Parathyroid adenoma (tissue), 2 donors: ENCODE data around the gene IMPG2.

ENCODE experiments used
- H2AFZ ChIP-seq: fragments of 300-600 bp; sonication (generic); one replicate; pipeline ENCODE4 v1.7.0; 2017; ENCODE audit warnings: antibody characterized with exemption, mild to moderate bottlenecking
- H3K27ac ChIP-seq: fragments of 300-600 bp; sonication (generic); one replicate; pipeline ENCODE4 v1.7.0; 2017
- H3K27me3 ChIP-seq: fragments of 300-600 bp; sonication (generic); one replicate; pipeline ENCODE4 v1.7.0; 2017; ENCODE audit warnings: low read length; ENCODE audit not compliant: control insufficient read depth, insufficient read depth
- H3K36me3 ChIP-seq: fragments of 300-600 bp; sonication (generic); one replicate; pipeline ENCODE4 v1.7.0; 2017; ENCODE audit warnings: low read length; ENCODE audit not compliant: control insufficient read depth, insufficient read depth
- H3K4me1 ChIP-seq: fragments of 300-600 bp; sonication (generic); one replicate; pipeline ENCODE4 v1.7.0; 2017; ENCODE audit warnings: control low read depth
- H3K4me2 ChIP-seq: fragments of 300-600 bp; sonication (generic); one replicate; pipeline ENCODE4 v1.7.0; 2017; ENCODE audit warnings: low read length
- H3K4me3 ChIP-seq: fragments of 300-600 bp; sonication (generic); one replicate; pipeline ENCODE4 v1.7.0; 2017; ENCODE audit warnings: low read depth, low read length
- H3K79me2 ChIP-seq: fragments of 300-600 bp; sonication (generic); one replicate; pipeline ENCODE4 v1.7.0; 2017; ENCODE audit warnings: control low read depth
- H3K9ac ChIP-seq: fragments of 300-600 bp; sonication (generic); one replicate; pipeline ENCODE4 v1.7.0; 2017; ENCODE audit warnings: mild to moderate bottlenecking
- H3K9me3 ChIP-seq: fragments of 300-600 bp; sonication (generic); one replicate; pipeline ENCODE4 v1.7.0; 2017; ENCODE audit warnings: low read length; ENCODE audit not compliant: control insufficient read depth
- TF ChIP-seq, protein P1 (sequence below): fragments of 300-600 bp; sonication (generic); IDR thresholded peaks from one replicate; pipeline ENCODE4 v1.7.0; 2017; ENCODE audit warnings: antibody characterized with exemption, mild to moderate bottlenecking
- donor health status: primary hyperparathyroidism.

Gene IMPG2

DNA sequence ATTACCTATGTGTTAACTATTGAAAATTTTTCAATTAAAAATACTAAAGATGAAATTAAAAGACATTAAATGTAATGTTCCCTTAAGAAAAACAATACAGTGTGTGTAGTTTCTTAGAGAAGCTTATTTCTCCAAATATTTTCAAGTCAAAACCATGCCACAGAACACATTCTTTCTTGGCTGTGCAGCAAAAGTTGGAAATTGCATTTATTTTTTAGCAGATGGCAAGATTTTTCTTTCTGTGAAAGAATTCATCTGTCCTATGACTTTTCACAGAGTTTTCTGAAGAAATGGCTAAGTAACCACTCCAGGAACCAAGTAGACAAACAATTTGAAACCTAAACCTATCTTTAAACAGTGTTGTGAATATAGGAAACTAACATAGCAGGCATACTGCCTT lies 47.2 kb downstream of the IMPG2 start:
- Histone ChIP-seq H3K79me2 (no peaks in the 10 kb centered on the region), H3K4me3 (no peak overlapping the region), H3K4me1 (no peaks in the 10 kb centered on the region), H3K4me2 (no peak overlapping the region), H3K9ac (no peak overlapping the region), H3K27me3 (no peaks in the 10 kb centered on the region), H3K36me3 (no peaks in the 10 kb centered on the region), H2AFZ (no peak overlapping the region), H3K27ac (no peak overlapping the region), H3K9me3 (no peaks in the 10 kb centered on the region)
- TF ChIP-seq, protein P1, sequence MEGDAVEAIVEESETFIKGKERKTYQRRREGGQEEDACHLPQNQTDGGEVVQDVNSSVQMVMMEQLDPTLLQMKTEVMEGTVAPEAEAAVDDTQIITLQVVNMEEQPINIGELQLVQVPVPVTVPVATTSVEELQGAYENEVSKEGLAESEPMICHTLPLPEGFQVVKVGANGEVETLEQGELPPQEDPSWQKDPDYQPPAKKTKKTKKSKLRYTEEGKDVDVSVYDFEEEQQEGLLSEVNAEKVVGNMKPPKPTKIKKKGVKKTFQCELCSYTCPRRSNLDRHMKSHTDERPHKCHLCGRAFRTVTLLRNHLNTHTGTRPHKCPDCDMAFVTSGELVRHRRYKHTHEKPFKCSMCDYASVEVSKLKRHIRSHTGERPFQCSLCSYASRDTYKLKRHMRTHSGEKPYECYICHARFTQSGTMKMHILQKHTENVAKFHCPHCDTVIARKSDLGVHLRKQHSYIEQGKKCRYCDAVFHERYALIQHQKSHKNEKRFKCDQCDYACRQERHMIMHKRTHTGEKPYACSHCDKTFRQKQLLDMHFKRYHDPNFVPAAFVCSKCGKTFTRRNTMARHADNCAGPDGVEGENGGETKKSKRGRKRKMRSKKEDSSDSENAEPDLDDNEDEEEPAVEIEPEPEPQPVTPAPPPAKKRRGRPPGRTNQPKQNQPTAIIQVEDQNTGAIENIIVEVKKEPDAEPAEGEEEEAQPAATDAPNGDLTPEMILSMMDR = no peak

DNA sequence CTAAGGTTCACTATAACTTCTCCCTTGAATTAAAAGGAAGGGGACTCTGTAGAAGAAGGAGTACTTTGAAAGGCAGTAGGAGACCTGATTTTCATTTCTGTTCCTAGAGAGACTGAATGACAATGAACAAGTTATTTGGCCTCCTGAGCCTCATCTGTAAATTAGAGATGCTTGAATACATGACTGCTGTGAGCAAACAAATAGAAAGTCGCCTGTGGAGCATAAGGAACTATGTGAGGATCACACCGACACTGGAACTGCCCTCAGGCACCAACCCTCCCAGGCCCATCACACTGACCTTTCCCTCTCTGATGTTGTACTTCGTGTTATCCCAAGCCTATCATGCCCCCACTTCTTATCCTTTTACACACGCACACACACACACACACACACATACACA lies 48.6 kb downstream of the IMPG2 start:
- H3K9ac ChIP-seq = no peak overlapping the region
- no peak overlapping the region for H3K4me3 ChIP-seq
- H3K79me2 ChIP-seq = no peaks in the 10 kb centered on the region

DNA sequence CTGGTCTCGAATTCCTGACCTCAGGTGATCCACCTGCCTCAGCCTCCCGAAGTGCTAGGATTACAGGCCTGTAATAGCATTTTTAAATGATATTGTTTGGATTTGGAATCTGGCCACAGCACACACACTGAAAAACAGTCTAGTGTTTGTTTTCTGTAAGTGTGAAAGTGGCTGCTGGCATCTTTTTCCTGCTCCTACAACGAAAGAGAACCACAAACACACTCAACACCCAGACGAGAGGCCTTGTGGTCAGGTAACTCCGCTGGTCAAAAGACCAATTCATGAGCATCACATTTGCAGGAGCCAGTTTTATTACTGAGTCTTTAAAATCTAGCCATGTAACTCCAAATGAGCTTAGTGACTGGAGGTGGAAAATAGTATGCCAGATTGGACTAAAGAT lies 50.2 kb downstream of the IMPG2 start:
- Histone ChIP-seq H3K4me3 (no peak overlapping the region), H3K27ac (no peak overlapping the region), H2AFZ (no peak overlapping the region), H3K27me3 (no peaks in the 10 kb centered on the region), H3K4me2 (no peak overlapping the region), H3K4me1 (no peaks in the 10 kb centered on the region), H3K9me3 (no peaks in the 10 kb centered on the region), H3K79me2 (no peaks in the 10 kb centered on the region), H3K9ac (no peak overlapping the region), H3K36me3 (no peaks in the 10 kb centered on the region)
- TF ChIP-seq, protein P1 = no peak

More for the DNA sequence above, 48.6 kb downstream of the IMPG2 start:
- Histone ChIP-seq H2AFZ (no peak overlapping the region), H3K36me3 (no peaks in the 10 kb centered on the region), H3K4me1 (no peaks in the 10 kb centered on the region), H3K27ac (no peak overlapping the region), H3K9me3 (no peaks in the 10 kb centered on the region), H3K27me3 (no peaks in the 10 kb centered on the region), H3K4me2 (no peak overlapping the region)
- TF ChIP-seq, protein P1 = no peak

DNA sequence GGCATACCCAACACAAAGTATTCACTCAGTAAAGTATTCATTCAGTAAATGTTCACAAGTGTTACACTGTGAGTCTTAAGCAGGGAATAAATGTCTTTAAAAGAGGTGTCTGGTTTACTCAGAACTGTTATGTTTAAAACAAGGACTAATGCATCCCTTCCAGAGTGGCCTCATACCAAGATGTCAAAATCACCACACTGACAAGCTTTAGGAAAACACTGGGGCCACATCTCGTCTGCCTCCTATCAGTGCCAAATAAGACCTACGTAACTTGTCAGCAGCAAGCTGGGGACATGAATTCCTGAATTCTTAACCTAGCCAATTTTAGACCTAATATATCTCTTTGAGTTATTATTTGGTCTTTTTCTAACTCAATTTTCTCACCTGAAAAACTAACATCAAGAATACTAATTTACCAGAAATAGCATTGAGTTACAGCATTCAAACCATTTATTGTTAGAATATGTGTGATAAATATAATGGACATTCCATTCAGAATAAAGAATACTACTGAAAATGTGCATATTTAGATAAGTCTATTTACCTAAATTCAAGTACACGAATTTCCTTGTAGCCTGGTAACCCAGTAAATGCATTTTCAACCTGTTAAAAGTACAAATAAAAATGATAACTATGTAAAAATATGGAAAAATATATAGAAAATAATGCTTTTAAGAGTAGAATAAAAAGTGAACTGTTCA lies 51.3 kb downstream of the IMPG2 start:
- Histone ChIP-seq H3K4me3 (no peak overlapping the region), H3K36me3 (no peaks in the 10 kb centered on the region), H3K4me1 (no peaks in the 10 kb centered on the region), H3K27ac (no peak overlapping the region), H3K27me3 (no peaks in the 10 kb centered on the region), H2AFZ (no peak overlapping the region), H3K4me2 (no peak overlapping the region), H3K9ac (no peak overlapping the region), H3K79me2 (no peaks in the 10 kb centered on the region), H3K9me3 (no peaks in the 10 kb centered on the region)
- TF ChIP-seq, protein P1 = no peak

DNA sequence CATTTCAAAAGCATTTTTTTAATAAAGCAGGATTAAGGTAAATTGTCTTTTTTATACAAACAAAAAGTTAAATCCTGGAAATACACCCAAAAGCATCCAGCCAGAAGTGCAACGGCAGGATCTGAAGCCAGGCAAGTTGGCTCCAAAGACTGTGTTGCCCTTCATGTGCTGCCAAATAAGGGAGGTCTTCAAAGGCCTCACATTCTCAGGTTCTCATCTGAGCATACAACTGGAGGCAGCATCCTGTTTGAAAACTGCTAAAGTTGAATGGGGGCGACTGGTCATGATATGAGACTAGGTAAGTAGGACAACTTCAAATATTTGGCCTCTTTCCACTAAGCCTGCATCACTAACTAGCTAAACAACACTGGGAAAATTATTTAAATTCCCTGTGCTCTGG lies 52.2 kb downstream of the IMPG2 start:
- no peaks in the 10 kb centered on the region for H3K4me1 ChIP-seq
- no peak overlapping the region for H3K27ac ChIP-seq
- H3K9me3 ChIP-seq = no peaks in the 10 kb centered on the region
- H3K9ac ChIP-seq = no peak overlapping the region
- no peaks in the 10 kb centered on the region for H3K79me2 ChIP-seq
- no peaks in the 10 kb centered on the region for H3K27me3 ChIP-seq
- H3K36me3 ChIP-seq = no peaks in the 10 kb centered on the region
- no peak overlapping the region for H3K4me2 ChIP-seq
- TF ChIP-seq, protein P1 = no peak
- H2AFZ ChIP-seq = no peak overlapping the region
- no peak overlapping the region for H3K4me3 ChIP-seq
